ENCODE data around the gene C2orf42. TPM values are rescaled to one million over a fixed set of nuclear protein-coding genes. Genes with fewer than 3 reads are reported as not detected.
"Not testable (repeated sequence)": the region's sequence is repeated elsewhere in the genome, so short reads cannot be mapped to it uniquely, and the experiment has no call there.

Gene C2orf42
- total RNA-seq, 1 donor from 2014 or later, result 20.9 TPM

GRCh38 chr2:70104231-70105111 is 86.3 kb downstream of the C2orf42 start:
- DNase-seq (ENCODE audit: low spot score), result peak; percentile 92

GRCh38 chr2:70103531-70104061 is 87.2 kb downstream of the C2orf42 start:
- DNase-seq (ENCODE audit: low spot score), result no peak

GRCh38 chr2:70102323-70102905 is 88.4 kb downstream of the C2orf42 start:
- DNase-seq (ENCODE audit: low spot score), result not testable (repeated sequence)

- DNase-seq (ENCODE audit: low spot score), result not testable (repeated sequence)
These were observed 89.1 kb downstream of the C2orf42 start for GRCh38 chr2:70101686-70102085.

GRCh38 chr2:70101174-70101573 is 89.6 kb downstream of the C2orf42 start:
- DNase-seq (ENCODE audit: low spot score), result no peak

Other genes with a start within 250 kb of the C2orf42 start
- 2.2 TPM for gene ASPRV1, start 229.4 kb downstream of the C2orf42 start, total RNA-seq (ENCODE audit: insufficient read depth, low replicate concordance)
- 40.0 TPM for gene PCBP1, start 103.5 kb downstream of the C2orf42 start, total RNA-seq (ENCODE audit: insufficient read depth, low replicate concordance)
- gene TIA1, start 57.6 kb upstream of the C2orf42 start, total RNA-seq (ENCODE audit: insufficient read depth, low replicate concordance), result 106 TPM
- gene PCYOX1, start 67.1 kb upstream of the C2orf42 start, total RNA-seq (ENCODE audit: insufficient read depth, low replicate concordance), result 52.0 TPM
- 178 TPM for gene SNRPG, start 102.7 kb upstream of the C2orf42 start, total RNA-seq (ENCODE audit: insufficient read depth, low replicate concordance)
- gene FAM136A, start 111.0 kb upstream of the C2orf42 start, total RNA-seq (ENCODE audit: insufficient read depth, low replicate concordance), result 20.9 TPM